Activated CD4-positive, alpha-beta T cell treated with anti-CD3 and anti-CD28 coated beads, Interleukin-2, amount 10 ng/mL, durations not matched to agents 7 days and 5 days (primary cell): ENCODE data around the gene GPR87. TPM values are rescaled to one million over a fixed set of nuclear protein-coding genes. Genes with fewer than 3 reads are reported as not detected.

ENCODE experiments used
- total RNA-seq, 2 experiments: library from RNA; stranded (reverse); gene quantifications; one replicate each; pipeline ENCODE4 v1.2.3, GENCODE V29; 2021

Gene GPR87
- total RNA-seq, 2 experiments from 2014 or later = 0.22 to 0.40 TPM

Other genes starting within 250 kb of the GPR87 start
- gene MED12L, start 231.2 kb downstream of the GPR87 start, total RNA-seq = under 1 TPM; 0.35 to 0.92 TPM
- gene GPR171, start 113.6 kb downstream of the GPR87 start, total RNA-seq = 100 to 1,000 TPM; 144 to 181 TPM
- under 1 TPM; 0.25 to 0.27 TPM for gene P2RY14, start 38.3 kb downstream of the GPR87 start, total RNA-seq
- not detected for gene P2RY13, start 12.7 kb upstream of the GPR87 start, total RNA-seq
- gene P2RY12, start 67.9 kb upstream of the GPR87 start, total RNA-seq = not detected
- not detected for gene IGSF10, start 144.2 kb upstream of the GPR87 start, total RNA-seq